Hypothalamus (tissue), 51 donors: ENCODE data around the gene TMEM205.
A peak's percentile ranks its signal among the peaks of the same experiment; 100 is the strongest.
"Not testable (repeated sequence)": the region's sequence is repeated elsewhere in the genome, so short reads cannot be mapped to it uniquely, and the experiment has no call there.

ENCODE experiments used
- DNase-seq, 51 donors: peaks; one replicate each; lab custom pipeline; 2025; lab: John Stamatoyannopoulos, UW

TMEM205 gene

DNA sequence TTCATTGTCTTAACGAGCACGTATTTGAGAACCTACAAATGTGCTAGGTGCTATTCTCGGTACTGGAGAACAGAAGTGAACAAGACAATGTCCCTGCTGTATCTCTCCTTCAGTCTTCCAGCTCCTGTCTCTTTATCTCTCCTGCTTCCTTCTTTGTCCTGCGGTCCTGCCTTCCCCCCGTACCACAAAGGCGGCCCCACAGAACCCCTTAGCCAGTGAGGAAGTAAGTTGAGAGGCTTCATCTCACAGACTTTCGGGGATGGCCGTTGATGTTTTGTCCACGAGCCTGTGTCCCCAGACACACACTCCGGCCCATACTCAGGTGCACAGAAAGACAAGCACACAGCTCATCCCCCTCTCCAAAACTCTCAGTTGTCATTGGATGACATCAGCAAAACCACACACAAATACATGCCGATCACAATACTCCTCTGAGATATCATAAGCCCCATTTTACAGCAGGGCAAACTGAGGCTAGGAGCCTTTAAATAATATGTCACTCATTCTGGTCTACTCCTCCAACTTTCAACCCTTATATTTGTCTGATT lies 27.9 kb upstream of the TMEM205 start:
- peak in 7 of 51 donors; percentile 3 to 43 (median 15) for DNase-seq

DNA sequence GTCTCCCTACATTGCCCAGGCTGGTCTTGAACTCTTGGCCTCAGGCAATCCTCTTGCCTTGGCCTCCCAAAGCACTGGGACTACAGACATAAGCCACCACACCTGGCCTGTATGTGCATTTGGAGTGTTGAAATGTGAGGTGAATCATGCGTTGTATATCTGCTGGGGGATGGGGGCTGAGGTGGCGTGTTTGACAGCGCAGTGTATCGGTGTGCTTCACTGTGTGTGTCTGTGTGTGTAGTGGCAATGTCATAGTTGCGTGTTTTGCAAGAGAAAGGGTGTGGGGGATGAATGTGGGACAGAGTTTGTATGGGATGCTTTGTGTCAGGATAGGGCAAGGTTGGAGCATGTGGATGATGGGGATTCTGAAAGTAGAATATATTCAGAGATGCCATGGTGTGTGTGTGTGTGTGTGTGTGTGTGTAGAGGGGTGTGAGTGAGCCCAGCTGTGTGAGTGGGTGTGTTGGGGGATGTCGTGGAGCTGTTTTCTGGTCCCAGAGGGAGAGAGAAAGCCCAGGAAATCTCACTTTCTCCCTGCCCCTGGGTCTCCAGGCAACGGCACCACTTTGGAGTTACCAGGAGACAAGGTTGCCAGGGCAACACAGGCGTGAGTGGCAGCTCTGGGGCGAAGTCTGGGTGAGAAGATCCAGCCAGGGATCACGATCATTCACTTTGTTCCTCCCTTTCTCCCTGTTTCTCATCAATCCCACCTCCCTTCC lies 27.3 kb upstream of the TMEM205 start:
- peak in 47 of 51 donors; percentile 6 to 90 (median 62) for DNase-seq

DNA sequence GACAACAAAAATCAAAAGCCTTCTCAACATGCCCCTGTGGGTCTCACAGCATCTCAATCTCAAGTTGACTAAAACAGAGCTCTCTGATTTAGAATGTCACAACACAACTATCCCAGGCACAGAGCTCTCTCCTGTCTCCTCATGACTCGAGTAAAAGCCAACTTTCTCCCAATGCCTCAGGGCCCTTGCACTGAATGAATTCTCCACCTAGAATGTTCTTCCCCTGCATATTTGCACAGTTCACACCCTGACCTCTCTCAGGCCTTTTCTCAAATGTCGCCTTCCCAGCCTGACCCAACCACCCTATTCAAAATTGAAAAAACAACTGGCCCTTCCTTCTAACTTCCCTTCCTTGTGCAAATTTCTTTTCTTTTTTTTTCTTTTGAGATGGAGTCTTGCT lies 24.7 kb upstream of the TMEM205 start:
- no peak for DNase-seq

DNA sequence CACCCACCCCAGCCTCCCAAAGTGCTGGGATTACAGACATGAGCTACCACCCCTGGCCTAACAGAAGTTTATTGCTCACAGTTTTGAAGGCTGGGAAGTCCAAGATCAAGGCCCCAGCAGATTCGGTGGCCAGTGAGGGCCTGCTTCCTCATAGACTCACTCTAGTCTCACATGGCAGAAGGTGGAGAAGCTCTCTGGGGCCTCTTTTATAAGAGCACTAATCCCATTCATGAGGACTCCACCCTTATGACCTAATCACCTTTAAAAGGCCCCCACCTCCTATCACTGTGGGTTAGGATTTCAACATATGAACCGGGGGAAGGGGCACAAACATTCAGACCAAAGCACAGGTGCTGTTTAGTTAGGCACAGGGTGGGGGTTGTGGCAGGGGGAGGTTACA lies 21.5 kb upstream of the TMEM205 start:
- no peak for DNase-seq

DNA sequence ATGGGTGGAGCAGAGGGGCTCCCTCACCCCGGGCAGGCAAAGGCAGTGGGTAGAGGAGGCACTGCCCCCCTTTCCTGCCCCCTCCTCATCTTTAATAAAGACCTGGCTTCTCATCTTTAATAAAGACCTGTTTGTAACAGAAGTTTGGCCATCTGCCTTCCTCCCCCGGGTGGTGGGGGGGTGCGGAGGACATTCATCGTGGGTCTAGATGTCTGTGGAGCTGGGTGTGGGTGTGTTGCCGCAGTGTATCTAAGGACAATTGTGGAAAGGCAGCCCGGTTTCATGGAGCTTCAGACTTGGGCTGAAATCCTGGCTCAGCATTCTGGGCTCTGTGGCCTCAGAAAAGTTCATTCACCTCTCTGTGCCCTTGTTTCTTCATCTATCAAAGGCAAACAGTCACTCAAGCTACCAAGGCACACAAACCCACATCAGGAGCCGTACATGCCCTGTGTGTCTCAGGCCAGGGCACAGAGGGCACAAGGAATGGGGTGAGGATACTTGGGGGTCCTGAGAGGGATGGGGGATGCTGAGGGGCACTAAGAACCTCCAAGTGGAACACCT lies 19.6 kb upstream of the TMEM205 start:
- peak in 4 of 51 donors; percentile 4 to 23 (median 17) for DNase-seq

DNA sequence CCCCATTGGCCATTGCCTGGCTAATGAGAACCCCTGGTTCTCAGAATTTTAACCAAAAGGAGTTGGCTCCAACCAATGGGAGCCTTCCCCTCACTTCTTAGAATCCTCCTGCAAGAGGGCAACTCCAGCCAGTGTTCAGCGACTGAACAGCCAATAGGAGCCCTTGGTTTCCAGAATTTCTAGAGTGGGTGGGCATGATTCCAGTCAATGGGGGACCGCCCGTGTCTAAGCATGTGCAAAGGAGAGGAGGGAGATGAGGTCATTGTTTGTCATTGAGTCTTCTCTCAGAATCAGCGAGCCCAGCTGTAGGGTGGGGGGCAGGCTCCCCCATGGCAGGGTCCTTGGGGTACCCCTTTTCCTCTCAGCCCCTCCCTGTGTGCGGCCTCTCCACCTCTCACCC lies 18.9 kb upstream of the TMEM205 start:
- DNase-seq: peak in 13 of 51 donors; percentile 8 to 65 (median 20)

DNA sequence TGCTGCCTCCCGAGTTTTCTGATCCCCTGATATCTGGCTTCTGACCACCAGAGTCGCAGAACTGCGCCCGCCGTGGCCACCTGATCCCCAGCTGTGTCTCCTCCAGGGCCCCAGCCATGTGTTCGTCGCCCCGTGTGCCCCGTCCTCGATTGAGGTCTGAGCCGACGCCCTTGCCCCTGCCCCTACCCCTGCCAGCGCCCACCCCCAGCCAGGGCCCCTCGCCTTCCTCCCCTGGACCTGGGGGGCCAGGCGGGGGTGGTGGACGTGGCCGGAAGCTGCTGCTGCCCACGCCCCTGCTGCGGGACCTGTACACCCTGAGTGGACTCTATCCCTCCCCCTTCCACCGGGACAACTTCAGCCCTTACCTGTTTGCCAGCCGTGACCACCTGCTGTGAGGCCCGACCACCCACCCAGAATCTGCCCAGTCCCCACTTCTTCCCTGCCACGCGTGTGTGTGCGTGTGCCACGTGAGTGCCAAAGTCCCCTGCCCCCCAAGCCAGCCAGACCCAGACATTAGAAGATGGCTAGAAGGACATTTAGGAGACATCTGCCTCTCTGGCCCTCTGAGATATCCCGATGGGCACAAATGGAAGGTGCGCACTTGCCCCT lies 18.3 kb upstream of the TMEM205 start:
- no peak for DNase-seq

DNA sequence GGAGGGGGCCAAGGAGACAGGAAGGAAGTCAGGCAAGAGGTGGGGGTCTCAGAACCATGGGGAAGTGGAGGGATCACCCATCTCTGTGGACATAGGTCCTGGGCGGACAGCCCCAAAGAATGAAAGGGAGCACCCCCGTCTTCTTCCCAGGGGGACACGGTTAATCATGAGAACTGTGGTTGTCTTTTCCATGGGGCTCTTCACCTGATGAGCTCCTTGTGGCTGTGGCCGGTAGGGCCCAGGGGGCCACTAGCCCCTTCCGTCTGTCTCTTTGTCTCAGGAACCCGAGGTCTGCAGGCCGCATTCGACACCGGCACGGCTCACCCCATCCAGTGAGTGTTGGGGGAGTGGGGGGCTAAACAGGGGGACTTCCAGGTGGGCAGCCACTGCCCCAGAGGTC lies 17.8 kb upstream of the TMEM205 start:
- no peak for DNase-seq

DNA sequence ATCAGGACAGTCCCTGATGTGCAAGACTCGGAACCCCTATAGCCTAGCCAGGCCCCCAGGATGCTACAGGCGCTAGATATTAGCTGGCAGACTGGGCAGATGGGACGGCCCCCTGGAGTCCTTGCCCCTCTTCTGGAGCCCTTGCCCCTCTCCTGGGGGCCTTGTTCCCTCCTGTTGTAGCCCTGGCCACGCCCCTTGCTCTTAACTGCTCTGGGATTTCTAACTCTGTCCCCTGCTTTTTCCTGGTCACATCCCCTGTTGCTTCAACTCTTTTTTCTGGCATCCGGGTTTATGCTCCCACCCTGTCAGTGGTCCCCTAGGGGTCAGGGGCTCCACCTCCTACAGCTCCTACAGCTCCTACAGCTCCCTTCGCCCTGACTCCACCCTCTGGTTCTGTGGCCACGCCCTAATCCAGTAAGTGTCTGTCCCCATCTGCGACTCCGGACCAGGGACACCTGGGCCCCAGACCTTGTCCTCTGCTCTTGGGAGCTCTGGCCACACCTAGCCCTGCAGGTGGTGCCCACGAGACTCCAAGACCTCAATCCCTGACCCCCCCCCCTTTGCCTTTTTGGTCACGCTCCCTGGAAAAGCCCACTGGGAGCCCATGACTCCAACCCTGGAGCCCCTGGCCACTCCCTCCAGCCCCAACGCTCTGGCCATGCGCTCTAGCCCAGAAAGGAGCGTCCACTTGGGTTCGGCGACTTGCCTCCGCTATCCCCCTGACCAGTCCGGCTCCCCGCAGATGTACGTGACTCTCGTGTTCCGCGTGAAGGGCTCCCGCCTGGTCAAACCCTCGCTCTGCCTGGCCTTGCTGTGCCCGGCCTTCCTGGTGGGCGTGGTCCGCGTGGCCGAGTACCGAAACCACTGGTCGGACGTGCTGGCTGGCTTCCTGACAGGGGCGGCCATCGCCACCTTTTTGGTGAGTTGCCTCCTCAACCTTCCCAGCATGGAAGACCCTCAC lies 16.0 kb upstream of the TMEM205 start:
- DNase-seq: no peak

DNA sequence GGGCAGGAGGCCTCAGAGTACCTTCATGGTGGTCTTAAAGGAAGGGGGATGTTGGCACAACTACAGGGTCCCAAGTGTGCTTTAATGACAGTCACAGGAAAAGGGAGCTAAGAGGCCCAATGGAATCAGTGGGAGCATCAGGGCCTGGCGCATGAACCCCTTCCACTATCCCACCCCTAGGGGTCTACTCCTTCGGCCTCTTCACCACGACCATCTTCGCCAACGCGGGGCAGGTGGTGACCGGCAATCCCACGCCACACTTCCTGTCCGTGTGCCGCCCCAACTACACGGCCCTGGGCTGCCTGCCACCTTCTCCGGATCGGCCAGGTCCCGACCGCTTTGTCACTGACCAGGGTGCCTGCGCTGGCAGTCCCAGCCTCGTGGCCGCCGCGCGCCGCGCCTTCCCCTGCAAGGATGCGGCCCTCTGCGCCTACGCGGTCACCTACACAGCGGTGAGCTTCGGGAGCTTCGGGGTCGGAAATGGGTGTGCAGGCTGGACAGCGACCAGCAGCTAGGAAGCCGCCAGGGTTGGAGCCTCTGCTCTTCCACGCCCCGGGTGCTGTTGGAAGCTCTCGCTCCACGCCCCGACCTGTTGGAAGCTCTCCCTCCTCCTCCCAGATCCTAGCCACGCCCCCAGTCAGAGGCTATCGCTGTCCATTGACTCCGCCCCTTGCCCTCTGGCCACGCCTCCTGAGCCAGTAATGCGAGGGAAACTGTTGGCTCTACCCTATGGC lies 15.1 kb upstream of the TMEM205 start:
- peak in 2 of 51 donors; percentile 10 to 19 for DNase-seq

DNA sequence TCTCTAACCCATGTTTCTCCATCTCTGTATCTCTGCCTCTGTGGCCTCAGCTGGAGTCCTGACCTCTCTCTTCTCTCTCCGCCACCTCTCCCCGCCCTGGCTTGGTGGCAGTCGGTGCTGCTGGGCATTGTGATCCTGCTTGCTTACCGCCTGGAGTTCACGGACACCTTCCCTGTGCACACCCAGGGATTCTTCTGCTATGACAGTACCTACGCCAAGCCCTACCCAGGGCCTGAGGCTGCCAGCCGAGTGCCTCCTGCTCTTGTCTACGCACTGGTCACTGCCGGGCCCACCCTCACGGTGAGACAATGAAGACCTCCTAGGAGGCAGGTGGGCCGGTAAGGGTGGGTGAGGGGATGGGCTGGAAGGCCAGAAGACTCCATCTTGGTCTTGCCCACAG lies 13.4 kb upstream of the TMEM205 start:
- no peak for DNase-seq

DNA sequence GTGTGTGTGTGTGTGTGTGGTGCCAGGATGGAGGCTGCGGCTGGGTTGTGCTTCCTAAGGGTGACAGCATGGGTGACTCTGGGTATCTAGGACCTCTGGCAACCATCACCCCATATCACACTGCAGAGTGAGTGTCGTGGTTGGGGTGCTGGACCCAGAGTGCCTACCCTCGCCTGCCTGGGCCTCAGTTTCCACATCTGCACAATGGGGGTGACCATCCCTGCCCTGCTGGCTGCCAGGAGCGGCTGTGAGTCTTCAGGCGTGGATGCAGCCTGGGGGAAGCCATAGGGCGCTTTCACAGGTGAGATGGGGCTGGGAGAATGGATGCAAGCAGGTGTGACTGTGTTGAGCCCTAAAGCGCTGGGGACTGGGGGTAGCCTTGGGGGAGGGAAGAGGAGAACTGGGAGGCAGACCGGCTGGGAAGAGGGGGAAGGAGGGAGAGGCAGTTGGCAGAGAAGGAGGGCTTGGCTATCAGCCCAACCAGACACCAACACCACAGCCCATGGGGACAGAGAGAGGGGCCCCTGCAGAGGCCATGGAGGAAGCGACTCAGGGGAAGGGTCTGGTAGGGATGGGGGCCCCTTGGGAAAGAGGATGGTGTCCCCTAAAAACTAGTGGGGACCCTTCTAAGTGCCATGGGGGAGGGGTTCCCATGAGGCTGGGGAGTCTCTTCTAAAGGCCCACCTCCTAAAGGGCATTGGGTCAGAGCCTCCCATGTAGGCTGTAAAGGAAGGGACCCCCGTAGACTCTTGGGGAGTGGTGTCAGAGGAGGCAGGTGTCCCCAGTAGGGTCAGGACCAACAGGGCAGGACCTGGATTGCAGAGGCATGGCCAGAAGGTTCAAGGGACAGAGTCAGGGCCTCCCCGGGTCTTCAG lies 10.8 kb upstream of the TMEM205 start:
- no peak for DNase-seq

DNA sequence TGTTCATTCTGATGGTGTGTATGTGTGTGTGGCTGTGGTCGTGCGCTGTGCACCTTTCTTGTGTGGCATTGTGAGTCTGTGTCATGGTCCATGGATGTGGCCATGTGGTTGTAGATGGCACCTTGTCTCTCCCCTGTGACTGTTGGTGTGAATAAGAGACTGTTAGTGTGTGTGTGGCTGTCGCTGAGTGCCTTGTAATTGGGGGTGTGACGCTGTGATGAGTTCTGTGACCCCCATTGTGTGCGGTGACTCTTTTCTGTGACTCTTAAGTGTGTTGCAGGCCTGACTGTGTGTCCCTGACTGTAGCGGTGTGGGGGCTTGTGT lies 10.0 kb upstream of the TMEM205 start:
- DNase-seq: peak in 2 of 51 donors; percentile 27 to 59

DNA sequence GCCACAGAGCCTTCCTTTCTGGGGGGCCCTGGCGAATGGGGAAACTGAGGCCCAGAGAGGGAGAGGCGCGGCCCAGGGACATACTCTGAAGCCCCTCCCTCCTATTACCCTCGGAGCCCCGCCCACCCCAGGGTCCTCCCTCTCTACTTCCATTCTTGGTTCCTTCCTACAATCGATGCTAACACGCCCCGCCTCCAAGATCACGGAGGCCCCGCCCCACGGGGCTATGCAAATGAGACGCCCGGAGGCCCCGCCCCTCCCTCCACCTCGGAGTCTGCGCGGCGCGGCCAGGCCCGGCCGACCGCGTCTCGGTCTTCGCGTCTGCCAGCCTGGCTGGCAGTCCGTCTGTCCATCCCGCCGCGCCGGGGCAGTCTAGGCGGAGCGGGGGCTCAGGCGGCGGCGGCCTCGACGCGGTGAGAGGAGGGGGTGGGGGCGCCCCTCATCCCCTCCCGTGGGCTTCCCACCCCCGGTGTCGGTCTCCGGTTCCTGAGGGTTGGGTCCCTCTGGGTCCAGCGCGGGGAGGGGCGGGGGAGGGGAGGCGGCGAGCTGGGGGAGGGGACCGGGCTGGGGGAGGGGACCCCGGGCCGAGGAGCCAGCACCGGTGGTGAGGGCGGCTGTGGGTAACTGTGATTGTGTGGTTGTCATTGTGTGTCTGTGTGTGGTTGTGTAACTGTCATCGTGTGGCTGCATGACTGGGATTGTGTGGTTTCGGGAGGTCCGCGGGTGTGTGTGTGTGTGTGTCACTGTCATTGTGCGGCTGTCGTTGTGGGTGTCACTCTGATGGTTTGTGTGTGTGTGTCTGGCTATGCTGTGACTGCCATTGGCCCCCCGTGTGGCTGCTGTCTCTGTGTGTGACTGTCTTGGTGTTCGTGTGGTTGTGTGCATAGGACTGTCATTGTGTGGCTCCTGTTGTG lies 9.3 kb upstream of the TMEM205 start, which contains the start of gene PLPPR2:
Gene PLPPR2, plus strand, starts transcription at position 273 of the 914 bp plus-strand sequence. CDS start 2,242 bp downstream, outside the sequence.
- DNase-seq: peak; percentile 9 to 95 (median 77)

DNA sequence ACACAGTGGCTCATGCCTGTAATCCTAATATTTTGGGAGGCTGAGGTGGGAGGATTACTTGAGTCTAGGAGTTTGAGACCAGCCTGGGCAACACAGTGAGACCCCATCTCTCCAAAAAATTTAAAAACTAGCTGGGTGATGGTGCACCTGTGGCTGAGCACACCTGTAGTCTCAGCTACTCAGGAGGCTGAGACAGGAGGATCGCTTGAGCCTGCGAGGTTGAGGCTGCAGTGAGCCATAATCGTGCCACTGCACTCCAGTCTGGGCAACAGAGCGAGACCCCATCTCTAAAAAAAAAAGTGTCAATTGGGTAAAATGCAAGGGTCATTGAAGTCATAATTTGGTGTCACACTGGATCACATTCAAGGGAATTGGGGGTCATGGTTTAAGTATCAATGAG lies 8.0 kb upstream of the TMEM205 start:
- not testable (repeated sequence) for DNase-seq

DNA sequence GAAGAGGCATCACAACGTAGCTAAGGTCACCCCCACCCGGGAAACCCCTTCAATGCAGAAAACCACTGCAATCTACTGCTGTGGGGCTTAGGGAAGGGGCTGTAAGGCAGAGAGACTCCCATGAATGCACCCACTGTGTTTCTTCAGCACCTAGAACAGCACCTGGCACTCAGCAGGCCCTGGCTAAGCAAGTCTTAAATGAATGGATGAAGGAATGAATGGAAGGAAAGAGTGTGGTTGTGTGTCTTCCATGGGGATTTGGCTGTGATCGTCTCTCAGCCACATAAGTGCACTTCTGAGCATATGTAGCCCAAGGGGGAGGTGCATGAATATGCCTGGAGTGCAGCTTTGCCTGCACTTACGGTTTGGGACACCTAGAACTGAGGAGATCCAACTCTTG lies 3.1 kb upstream of the TMEM205 start:
- no peak for DNase-seq

DNA sequence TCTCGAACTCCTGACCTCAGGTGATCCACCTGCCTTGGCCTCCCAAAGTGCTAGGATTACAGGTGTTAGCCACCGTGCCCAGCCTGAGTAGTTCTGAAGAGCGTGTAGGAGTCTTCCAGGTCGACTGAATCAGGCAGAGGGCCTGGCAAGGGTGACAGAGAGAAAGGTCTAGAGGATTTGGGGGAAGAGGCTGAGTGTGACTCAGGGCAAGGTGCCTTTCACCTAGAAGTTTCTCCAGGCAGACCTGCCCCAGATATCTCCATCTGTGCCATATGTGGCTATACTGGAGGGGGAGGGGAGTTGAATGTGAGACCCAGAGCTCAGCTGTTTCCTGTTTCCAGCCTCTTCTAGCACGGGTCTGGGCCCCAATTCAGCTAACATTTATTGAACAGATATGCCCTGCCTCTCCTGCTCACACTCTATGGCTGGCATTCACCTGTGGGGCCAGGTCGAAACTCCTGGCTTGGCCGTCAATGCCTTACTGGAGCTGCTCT lies 1.5 kb upstream of the TMEM205 start:
- DNase-seq: no peak
